Ovary (tissue), 3 donors: Measurements from ENCODE around the gene WASHC4.

Experiments
- CTCF ChIP-seq, 3 donors: fragments of 450-650 bp in 2 of 3; fragments of 200-600 bp in 1 of 3; IDR thresholded peaks; one replicate each; pipeline versions ENCODE4 v1.5.1 to v1.8.0; 2016 to 2022; ENCODE audit warnings: antibody characterized with exemption in 3 of 3, mild to moderate bottlenecking in 1 of 3
- EP300 ChIP-seq: sonication (generic); formaldehyde crosslinking; IDR thresholded peaks from one replicate; pipeline ENCODE4 v1.6.1; 2017; ENCODE audit warnings: antibody characterized with exemption
- POLR2A ChIP-seq: fragments of 450-650 bp; IDR thresholded peaks from one replicate; pipeline ENCODE4 v1.6.1; 2017; ENCODE audit warnings: antibody characterized with exemption, mild to moderate bottlenecking, moderate library complexity
- donor health status: DM: no; HTN: no; CAD: no.

- TF ChIP-seq CTCF (IDR thresholded peaks at IDR 0.05) (no peak), POLR2A (no peak), EP300 (no peak)
Observed at GRCh38 chr12:105085501-105085900, 22.0 kb upstream of the WASHC4 start.
